GM20000 (cell line): ENCODE data around the gene RPL39L.

Experiments used
- DNase-seq: peaks from one replicate; pipeline ENCODE4 v3.0.0; 2012; ENCODE audit warnings: low spot score
- TF ChIP-seq, protein P1 (sequence below): IDR thresholded peaks from 2 replicates; pipeline ENCODE4 v1.5.1; 2012; ENCODE audit warnings: mild to moderate bottlenecking, control low read depth; ENCODE audit errors: extremely low read depth, missing control alignments

RPL39L gene

DNA sequence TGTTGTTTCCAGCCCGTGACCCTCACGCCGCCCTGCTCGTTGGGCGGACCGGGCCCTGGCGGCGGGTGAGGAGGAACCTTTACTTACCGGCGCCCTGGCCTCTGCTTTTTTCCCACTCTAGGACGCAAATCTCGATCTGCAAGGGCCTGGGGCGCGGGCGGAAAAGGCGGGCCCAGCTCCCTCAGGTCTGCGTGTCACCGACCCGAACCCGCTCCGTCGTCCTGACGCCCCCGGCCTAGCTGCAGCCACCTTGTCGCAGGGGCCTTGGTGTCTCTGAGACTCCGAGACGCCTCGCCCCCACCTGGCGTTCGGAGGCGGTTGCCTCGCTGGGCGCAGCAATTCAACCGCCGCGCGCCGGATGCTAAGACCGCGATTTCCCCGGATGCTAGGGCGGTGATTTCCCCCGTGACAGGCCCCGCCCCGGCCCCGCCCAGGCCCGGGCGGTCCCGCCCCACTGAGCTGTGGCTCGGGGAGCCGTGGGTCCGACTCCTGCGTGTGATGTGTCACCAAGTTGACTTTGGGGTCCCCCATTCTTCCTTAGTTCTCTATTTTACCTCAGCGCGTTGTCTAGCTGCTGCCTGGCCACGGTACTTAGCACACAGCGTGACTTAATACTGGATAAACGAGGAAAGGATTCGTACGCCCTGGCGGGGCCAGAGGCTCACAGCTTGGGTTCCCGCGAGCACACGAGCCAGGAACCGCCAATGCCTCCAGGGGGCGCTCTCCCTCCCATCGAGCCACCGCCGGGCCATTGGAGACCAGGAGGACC lies at the start of gene RPL39L:
Gene RPL39L, minus strand, starts transcription at position 371 of the 769 bp plus-strand sequence. CDS start 18,196 bp downstream, outside the sequence.
- peak; percentile 91 for DNase-seq
- TF ChIP-seq, protein P1, sequence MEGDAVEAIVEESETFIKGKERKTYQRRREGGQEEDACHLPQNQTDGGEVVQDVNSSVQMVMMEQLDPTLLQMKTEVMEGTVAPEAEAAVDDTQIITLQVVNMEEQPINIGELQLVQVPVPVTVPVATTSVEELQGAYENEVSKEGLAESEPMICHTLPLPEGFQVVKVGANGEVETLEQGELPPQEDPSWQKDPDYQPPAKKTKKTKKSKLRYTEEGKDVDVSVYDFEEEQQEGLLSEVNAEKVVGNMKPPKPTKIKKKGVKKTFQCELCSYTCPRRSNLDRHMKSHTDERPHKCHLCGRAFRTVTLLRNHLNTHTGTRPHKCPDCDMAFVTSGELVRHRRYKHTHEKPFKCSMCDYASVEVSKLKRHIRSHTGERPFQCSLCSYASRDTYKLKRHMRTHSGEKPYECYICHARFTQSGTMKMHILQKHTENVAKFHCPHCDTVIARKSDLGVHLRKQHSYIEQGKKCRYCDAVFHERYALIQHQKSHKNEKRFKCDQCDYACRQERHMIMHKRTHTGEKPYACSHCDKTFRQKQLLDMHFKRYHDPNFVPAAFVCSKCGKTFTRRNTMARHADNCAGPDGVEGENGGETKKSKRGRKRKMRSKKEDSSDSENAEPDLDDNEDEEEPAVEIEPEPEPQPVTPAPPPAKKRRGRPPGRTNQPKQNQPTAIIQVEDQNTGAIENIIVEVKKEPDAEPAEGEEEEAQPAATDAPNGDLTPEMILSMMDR, result peak; percentile 76

DNA sequence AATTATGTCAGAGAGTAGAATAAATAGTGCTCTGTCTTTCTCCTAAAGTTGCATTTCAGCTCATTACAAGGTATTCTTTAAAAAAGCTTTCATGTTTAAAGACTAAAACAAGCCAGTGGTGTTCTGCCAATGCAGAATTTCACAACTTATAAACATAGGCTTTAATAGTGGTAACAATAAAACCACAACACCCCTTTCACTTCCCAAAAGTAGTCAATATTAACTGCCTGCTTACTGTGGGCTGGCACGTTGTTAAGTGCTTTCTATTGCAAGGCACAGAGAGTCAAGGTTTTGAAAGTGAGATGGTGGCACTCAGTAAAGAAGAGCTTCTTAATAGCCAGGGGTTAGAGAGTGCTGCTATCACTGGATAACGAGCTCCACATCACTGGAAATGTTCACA lies 49.6 kb upstream of the RPL39L start:
- no peak for DNase-seq
- TF ChIP-seq, protein P1, result no peak

DNA sequence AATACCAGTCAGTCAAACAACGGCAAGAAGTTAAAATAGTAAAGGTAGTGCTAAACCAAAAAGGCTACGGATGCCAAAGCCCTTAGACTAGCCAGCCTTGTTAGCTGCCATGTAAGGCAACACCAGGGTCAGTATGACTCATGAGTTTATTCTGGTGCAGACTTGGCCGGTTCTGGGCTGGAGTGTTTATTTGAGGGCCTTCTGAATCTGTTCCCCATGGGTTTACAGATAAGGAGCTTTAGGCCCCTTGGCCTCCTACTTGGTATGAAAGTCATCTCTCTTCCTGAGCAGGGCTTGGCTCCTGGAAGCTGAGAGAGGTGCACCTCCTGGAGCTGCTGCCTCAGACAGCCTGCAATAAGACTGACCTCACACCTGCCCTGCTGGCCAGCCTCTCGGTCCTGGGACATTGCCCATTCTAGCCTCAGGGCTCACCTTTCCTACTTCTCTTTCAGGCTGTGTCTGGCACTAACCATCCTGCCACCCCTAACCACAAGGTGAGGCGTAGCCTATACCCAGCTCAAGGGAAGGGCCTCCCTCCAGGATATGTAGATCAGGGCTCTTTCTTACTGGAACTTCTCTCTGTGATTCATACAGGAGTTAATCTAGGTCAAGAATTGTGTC lies 47.6 kb upstream of the RPL39L start:
- DNase-seq, result no peak
- TF ChIP-seq, protein P1, result no peak

DNA sequence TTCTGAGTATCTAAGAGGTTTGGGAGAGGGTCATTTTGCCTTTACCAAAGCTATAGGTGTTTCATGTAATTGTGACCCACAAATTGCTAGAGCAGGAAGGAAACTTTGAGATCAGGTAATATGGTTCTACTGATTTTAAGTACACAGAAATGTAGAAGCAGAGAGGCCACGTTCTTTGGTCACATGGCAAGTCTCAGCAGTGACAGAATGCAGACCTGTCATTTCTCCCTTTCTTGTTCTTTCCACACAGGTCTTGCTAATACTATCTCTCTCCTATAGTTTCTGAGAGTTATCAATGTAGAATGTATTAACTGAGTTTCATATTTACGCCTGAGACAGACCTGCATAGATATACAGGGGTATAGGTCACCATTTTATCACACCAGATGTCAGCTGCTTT lies 47.1 kb upstream of the RPL39L start:
- no peak for DNase-seq
- TF ChIP-seq, protein P1, result no peak

DNA sequence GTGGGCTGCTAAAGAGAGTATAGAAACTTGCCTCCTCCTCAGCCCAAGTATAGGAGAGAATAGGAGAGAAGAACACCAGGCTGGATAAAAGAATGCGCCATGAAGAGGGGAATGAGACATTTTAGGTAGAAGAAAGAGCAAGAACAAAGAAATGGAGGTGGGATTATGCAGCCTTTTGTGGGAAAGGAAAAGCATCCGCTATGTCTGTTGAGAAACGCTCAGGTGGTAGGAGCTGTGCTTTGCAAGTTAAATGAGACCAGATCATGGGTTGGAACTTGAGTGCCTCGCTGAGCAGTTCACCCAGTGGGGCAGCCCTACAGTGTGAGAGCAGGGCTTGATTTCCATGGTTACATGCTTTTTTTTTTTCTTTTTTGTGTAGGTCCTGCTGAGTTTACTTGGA lies 46.5 kb upstream of the RPL39L start:
- TF ChIP-seq, protein P1, result no peak
- no peak for DNase-seq

DNA sequence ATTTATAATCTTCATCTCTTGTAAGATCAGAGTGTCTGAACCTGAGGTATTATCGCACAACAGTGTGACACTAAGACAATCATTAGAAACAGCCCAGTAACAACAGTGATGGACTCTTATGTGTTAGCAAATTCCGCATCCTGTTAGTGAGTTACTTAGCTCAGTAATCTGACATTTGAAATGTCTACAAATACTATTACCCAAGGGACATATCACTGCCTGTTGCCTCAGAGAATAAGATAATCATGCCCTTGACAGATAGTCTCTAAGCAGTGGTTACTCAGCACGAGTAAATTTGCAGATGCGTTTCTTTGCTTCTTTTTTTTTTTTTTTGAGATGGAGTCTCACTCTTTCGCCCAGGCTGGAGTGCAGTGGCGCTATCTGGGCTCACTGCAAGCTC lies 44.6 kb upstream of the RPL39L start:
- no peak for DNase-seq
- TF ChIP-seq, protein P1, result no peak

DNA sequence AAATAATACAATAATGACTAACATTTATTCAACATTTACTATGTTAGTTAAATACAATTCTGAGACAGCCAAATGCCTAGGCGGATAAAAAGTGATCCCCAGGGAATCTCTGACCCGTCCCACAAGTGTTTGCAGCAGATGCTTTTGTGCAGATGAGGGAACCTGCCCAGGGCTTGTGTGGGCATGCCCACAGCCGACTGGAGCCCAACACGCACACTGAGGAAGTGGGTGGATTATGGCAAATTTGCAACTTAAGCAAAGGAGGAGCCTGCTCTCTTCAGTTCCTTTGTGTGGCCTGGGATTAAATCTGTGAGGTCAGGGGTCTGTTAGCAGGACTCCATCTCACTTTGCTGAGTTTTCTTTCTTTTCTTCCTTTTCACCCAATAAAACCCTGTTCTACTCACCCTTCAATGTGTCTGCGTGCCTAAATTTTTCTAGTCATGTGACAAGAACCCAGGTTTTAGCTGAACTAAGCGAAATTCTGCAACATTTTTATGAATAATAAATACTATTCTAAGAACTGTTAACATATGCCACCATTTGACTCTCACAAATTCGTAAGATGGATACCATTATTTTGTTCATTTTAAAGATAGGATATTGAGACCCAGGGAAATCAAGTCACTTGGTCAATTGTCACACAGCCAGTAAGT lies 44.0 kb upstream of the RPL39L start:
- no peak for DNase-seq
- TF ChIP-seq, protein P1, result no peak
